ENCODE data around the gene PSMD3.
A peak's percentile ranks its signal among the peaks of the same experiment; 100 is the strongest.

PSMD3 gene

DNA sequence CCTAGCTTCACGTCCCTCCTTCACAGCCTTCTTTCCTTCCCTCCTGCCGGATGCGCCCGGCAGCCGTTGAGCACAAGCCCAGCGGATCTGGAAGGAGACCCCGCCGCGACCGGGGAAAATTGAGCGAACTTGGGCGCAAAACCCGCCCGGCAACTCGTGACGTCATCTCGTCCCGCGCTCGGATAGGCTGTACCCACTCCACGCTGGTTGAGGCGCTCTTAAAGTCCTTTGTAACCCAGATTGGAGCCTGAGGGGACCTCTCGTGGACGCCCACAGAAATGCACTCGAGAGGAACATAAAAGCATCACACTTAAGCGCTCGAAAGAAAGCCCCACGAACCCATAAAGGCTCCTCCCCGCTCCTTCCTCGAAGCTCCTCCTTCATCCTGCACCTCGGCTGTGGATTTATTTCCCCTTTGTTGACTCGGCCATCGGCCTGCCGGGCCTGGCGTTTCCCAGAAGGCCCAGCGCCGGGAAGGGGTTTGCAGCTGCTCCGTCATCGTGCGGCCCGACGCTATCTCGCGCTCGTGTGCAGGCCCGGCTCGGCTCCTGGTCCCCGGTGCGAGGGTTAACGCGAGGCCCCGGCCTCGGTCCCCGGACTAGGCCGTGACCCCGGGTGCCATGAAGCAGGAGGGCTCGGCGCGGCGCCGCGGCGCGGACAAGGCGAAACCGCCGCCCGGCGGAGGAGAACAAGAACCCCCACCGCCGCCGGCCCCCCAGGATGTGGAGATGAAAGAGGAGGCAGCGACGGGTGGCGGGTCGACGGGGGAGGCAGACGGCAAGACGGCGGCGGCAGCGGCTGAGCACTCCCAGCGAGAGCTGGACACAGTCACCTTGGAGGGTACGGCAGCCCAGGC lies at the start of gene PSMD3:
Gene PSMD3 (plus strand): TSS at position 457 of the 856 bp plus-strand sequence. CDS start 164 bp downstream, at position 621.
- TF ChIP-seq, protein P1, sequence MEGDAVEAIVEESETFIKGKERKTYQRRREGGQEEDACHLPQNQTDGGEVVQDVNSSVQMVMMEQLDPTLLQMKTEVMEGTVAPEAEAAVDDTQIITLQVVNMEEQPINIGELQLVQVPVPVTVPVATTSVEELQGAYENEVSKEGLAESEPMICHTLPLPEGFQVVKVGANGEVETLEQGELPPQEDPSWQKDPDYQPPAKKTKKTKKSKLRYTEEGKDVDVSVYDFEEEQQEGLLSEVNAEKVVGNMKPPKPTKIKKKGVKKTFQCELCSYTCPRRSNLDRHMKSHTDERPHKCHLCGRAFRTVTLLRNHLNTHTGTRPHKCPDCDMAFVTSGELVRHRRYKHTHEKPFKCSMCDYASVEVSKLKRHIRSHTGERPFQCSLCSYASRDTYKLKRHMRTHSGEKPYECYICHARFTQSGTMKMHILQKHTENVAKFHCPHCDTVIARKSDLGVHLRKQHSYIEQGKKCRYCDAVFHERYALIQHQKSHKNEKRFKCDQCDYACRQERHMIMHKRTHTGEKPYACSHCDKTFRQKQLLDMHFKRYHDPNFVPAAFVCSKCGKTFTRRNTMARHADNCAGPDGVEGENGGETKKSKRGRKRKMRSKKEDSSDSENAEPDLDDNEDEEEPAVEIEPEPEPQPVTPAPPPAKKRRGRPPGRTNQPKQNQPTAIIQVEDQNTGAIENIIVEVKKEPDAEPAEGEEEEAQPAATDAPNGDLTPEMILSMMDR (IDR thresholded peaks at IDR 0.05; ENCODE audit: low read depth, low read length, missing control alignments) = peak; percentile 70
- DNase-seq (ENCODE audit: extremely low read depth, low read depth) = peak; percentile 100

DNA sequence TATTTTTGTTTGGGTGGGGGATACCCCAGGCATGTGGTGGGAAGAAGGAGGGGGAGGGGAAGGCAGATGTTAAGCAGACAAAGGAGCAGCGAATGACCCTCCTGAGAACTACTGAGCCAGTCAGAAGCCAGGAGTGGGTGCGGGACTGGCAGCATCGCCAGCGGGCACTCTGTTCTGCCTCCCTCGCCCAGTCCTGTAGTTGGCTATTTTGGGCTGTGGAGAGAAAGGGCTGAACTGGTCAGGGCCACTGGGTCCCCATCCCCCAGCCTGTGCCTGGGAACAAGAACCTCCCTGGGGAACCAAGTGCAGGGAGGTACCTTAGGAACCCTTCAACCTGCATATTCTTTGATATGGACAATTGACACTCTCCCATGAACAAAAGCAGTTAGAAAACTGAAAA lies 46.7 kb upstream of the PSMD3 start:
- TF ChIP-seq, protein P1 (IDR thresholded peaks at IDR 0.05; ENCODE audit: low read depth, low read length, missing control alignments) = no peak
- no peak for DNase-seq (ENCODE audit: extremely low read depth, low read depth)
- no peak overlapping the region for H3K4me3 ChIP-seq (replicated peaks; ENCODE audit: low read depth, low read length)

More for the DNA sequence above, at the start of gene PSMD3:
- peak within 1 kb of the TSS; percentile 74 for H3K4me3 ChIP-seq (replicated peaks; ENCODE audit: low read depth, low read length)

DNA sequence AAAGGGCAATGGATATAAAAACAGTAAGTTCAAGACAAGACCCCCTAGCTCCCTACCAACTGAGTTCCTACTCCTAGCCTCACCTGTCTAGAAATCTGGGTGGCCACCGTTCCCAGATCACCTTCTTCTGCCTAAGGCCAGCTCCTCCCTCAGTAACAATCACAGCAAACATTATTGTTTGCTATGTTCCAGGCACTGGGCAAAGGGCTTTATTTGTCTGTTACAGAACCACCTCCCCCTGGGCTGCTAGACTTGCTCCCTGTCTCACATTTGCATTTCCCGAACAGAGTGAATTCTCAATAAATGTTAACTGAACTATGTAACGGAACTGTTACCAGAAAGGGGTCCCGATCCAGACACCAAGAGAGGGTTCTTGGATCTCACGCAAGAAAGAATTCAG lies 46.3 kb upstream of the PSMD3 start:
- no peak overlapping the region for H3K4me3 ChIP-seq (replicated peaks; ENCODE audit: low read depth, low read length)
- TF ChIP-seq, protein P1 (IDR thresholded peaks at IDR 0.05; ENCODE audit: low read depth, low read length, missing control alignments) = no peak
- DNase-seq (ENCODE audit: extremely low read depth, low read depth) = no peak

DNA sequence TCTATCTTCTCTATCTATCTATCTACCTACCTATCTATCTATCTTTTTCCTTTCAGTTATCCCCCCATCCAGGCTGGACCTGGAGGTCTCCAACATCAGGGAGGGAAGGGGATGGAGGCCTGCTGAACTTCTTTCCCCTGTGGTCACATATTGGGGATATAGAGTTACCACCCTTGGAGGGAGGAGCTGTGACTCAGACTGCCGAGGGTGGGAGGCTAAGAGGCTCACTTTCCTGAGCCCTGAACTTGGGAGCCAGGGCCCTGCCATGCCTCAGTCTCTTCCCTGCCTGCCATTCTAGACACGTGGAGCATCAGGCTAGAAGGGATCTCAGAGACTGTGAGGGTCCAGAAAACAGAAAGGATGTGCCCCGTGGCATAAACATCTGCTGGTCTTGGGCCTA lies 44.7 kb upstream of the PSMD3 start:
- no peak for DNase-seq (ENCODE audit: extremely low read depth, low read depth)
- no peak overlapping the region for H3K4me3 ChIP-seq (replicated peaks; ENCODE audit: low read depth, low read length)
- TF ChIP-seq, protein P1 (IDR thresholded peaks at IDR 0.05; ENCODE audit: low read depth, low read length, missing control alignments) = no peak

GRCh38 chr17:39937447-39937846 lies 43.2 kb upstream of the PSMD3 start:
- TF ChIP-seq, protein P1 (IDR thresholded peaks at IDR 0.05; ENCODE audit: low read depth, low read length, missing control alignments) = no peak
- no peak for DNase-seq (ENCODE audit: extremely low read depth, low read depth)

GRCh38 chr17:39938140-39938869 lies 42.3 kb upstream of the PSMD3 start:
- no peak for DNase-seq (ENCODE audit: extremely low read depth, low read depth)
- TF ChIP-seq, protein P1 (IDR thresholded peaks at IDR 0.05; ENCODE audit: low read depth, low read length, missing control alignments) = no peak
- H3K4me3 ChIP-seq (replicated peaks; ENCODE audit: low read depth, low read length) = no peak overlapping the region

More at GRCh38 chr17:39937447-39937846, 43.2 kb upstream of the PSMD3 start:
- no peak overlapping the region for H3K4me3 ChIP-seq (replicated peaks; ENCODE audit: low read depth, low read length)
